EH (cell line): ENCODE measurements around the gene DHRS12.
A peak's percentile ranks its signal among the peaks of the same experiment; 100 is the strongest.

Experiments used
- DNase-seq: peaks from one replicate; pipeline ENCODE4 v3.0.0-alpha.2; 2015; ENCODE audit warnings: low read depth

DHRS12 gene

GRCh38 chr13:51782026-51782710 lies 21.8 kb downstream of the DHRS12 start:
- no peak for DNase-seq

- peak; percentile 30 for DNase-seq
Observed at GRCh38 chr13:51781246-51782022, 22.5 kb downstream of the DHRS12 start.

- no peak for DNase-seq
Observed at GRCh38 chr13:51780099-51780498, 23.9 kb downstream of the DHRS12 start.

- no peak for DNase-seq
Observed at GRCh38 chr13:51778392-51778791, 25.6 kb downstream of the DHRS12 start.

- DNase-seq: no peak
Observed at GRCh38 chr13:51777921-51778320, 26.0 kb downstream of the DHRS12 start.

- DNase-seq: no peak
Observed at GRCh38 chr13:51776179-51776578, 27.8 kb downstream of the DHRS12 start.

GRCh38 chr13:51773515-51773914 lies 30.4 kb downstream of the DHRS12 start:
- no peak for DNase-seq

GRCh38 chr13:51772781-51773180 lies 31.2 kb downstream of the DHRS12 start:
- DNase-seq: no peak

- DNase-seq: no peak
Observed at GRCh38 chr13:51772105-51772455, 31.9 kb downstream of the DHRS12 start.

- DNase-seq: no peak
Observed at GRCh38 chr13:51771418-51772104, 32.4 kb downstream of the DHRS12 start.

- no peak for DNase-seq
Observed at GRCh38 chr13:51770681-51771417, 33.1 kb downstream of the DHRS12 start.

- DNase-seq: no peak
Observed at GRCh38 chr13:51770160-51770559, 33.8 kb downstream of the DHRS12 start.

- no peak for DNase-seq
Observed at GRCh38 chr13:51769455-51770127, 34.4 kb downstream of the DHRS12 start.

GRCh38 chr13:51768976-51769375 lies 35.0 kb downstream of the DHRS12 start:
- no peak for DNase-seq

GRCh38 chr13:51768378-51768921 lies 35.5 kb downstream of the DHRS12 start:
- no peak for DNase-seq

- no peak for DNase-seq
Observed at GRCh38 chr13:51767100-51767499, 36.9 kb downstream of the DHRS12 start.

GRCh38 chr13:51765142-51765515 lies 38.8 kb downstream of the DHRS12 start:
- peak; percentile 23 for DNase-seq

GRCh38 chr13:51764184-51765141 lies 39.5 kb downstream of the DHRS12 start:
- peak; percentile 85 for DNase-seq

- no peak for DNase-seq
Observed at GRCh38 chr13:51763486-51763885, 40.5 kb downstream of the DHRS12 start.

- DNase-seq: peak; percentile 20
Observed at GRCh38 chr13:51761643-51762350, 42.2 kb downstream of the DHRS12 start.
